DMS114 treated with DMSO at 0.1 percent for 48 hours (cell line): ENCODE results near the gene NOP16.

Source experiments
- DNase-seq: peaks from one replicate; lab custom pipeline; 2025; ENCODE audit not compliant: unreplicated experiment; lab: John Stamatoyannopoulos, UW

The NOP16 gene

GRCh38 chr5:176361437-176362232, 26.8 kb downstream of the NOP16 start, which contains the start of gene KIAA1191:
KIAA1191 (minus strand) TSS chr5:176361764; CDS start chr5:176359508, 2,256 bp downstream.
- DNase-seq = peak; percentile 81

GRCh38 chr5:176360894-176361436, 27.4 kb downstream of the NOP16 start:
- DNase-seq = no peak

GRCh38 chr5:176359658-176360057, 28.7 kb downstream of the NOP16 start:
- DNase-seq = no peak

- DNase-seq = no peak
Measured at GRCh38 chr5:176356179-176356566, 32.2 kb downstream of the NOP16 start.

- DNase-seq = no peak
Measured at GRCh38 chr5:176355400-176356178, 32.8 kb downstream of the NOP16 start.

- DNase-seq = no peak
Measured at GRCh38 chr5:176353533-176353932, 34.9 kb downstream of the NOP16 start.

GRCh38 chr5:176352116-176352878, 36.1 kb downstream of the NOP16 start:
- no peak for DNase-seq

- no peak for DNase-seq
Measured at GRCh38 chr5:176350416-176350815, 38.0 kb downstream of the NOP16 start.

GRCh38 chr5:176342766-176343458, 45.5 kb downstream of the NOP16 start:
- DNase-seq = no peak

- no peak for DNase-seq
Measured at GRCh38 chr5:176342158-176342483, 46.3 kb downstream of the NOP16 start.

GRCh38 chr5:176341325-176342157, 46.9 kb downstream of the NOP16 start:
- no peak for DNase-seq

- DNase-seq = no peak
Measured at GRCh38 chr5:176339304-176339703, 49.1 kb downstream of the NOP16 start.

- no peak for DNase-seq
Measured at GRCh38 chr5:176337913-176338312, 50.5 kb downstream of the NOP16 start.

- no peak for DNase-seq
Measured at GRCh38 chr5:176334031-176334770, 54.2 kb downstream of the NOP16 start.
